Endodermal cell (in vitro differentiated cells): ENCODE data around the gene DDX41. TPM values are rescaled to one million over a fixed set of nuclear protein-coding genes. Genes with fewer than 3 reads are reported as not detected.

ENCODE experiments used
- DNase-seq: peaks from one replicate; pipeline ENCODE4 v3.0.0-alpha.2; 2017
- H3K27ac ChIP-seq: 2 replicates; pipeline ENCODE4 v1.5.1; 2013; ENCODE audit warnings: mild to moderate bottlenecking, low read depth, low read length, moderate library complexity
- H3K27me3 ChIP-seq: 2 replicates; pipeline ENCODE4 v1.6.1; 2013; ENCODE audit warnings: mild to moderate bottlenecking, low read length, moderate library complexity; ENCODE audit not compliant: insufficient read depth, control insufficient read depth, poor library complexity, severe bottlenecking
- H3K36me3 ChIP-seq: 2 replicates; pipeline ENCODE4 v1.7.0; 2013; ENCODE audit warnings: mild to moderate bottlenecking, low read length, moderate library complexity; ENCODE audit not compliant: control insufficient read depth, insufficient read depth
- H3K4me1 ChIP-seq: one replicate; pipeline ENCODE4 v1.7.0; 2013; ENCODE audit warnings: low read length; ENCODE audit not compliant: control insufficient read depth, insufficient read depth
- H3K4me3 ChIP-seq: 2 replicates; pipeline ENCODE4 v1.5.1; 2013; ENCODE audit warnings: mild to moderate bottlenecking, low read length, moderate library complexity
- H3K9ac ChIP-seq: 2 replicates; pipeline ENCODE4 v1.6.1; 2013; ENCODE audit warnings: mild to moderate bottlenecking, low read length, moderate library complexity; ENCODE audit not compliant: poor library complexity, severe bottlenecking; ENCODE audit errors: extremely low read depth
- H3K9me3 ChIP-seq: 2 replicates; pipeline ENCODE4 v1.6.1; 2013; ENCODE audit warnings: mild to moderate bottlenecking, low read length, moderate library complexity; ENCODE audit not compliant: control insufficient read depth
- H3K27ac Mint-ChIP-seq: 2 replicates; pipeline ENCODE4 v1.8.0; 2020; ENCODE audit warnings: mixed read lengths
- H3K27me3 Mint-ChIP-seq: 2 replicates; pipeline ENCODE4 v1.8.0; 2021; ENCODE audit warnings: mild to moderate bottlenecking, mixed read lengths; ENCODE audit not compliant: insufficient read depth
- H3K36me3 Mint-ChIP-seq: 2 replicates; pipeline ENCODE4 v1.8.0; 2020; ENCODE audit warnings: low read depth, mixed read lengths
- H3K4me1 Mint-ChIP-seq: 2 replicates; pipeline ENCODE4 v1.8.0; 2020; ENCODE audit warnings: mixed read lengths
- H3K4me3 Mint-ChIP-seq: 2 replicates; pipeline ENCODE4 v1.8.0; 2020; ENCODE audit warnings: mild to moderate bottlenecking, moderate library complexity, mixed read lengths
- H3K9me3 Mint-ChIP-seq: 2 replicates; pipeline ENCODE4 v1.8.0; 2020; ENCODE audit warnings: mild to moderate bottlenecking, mixed read lengths
- WGBS, 2 experiments: methylation state at CpG; one replicate each; pipeline versions ENCODE4 v1.1.5 to v1.1.7; 2013; ENCODE audit warnings: missing lambda C conversion rate in 2 of 2, mixed read lengths in 1 of 2; ENCODE audit not compliant: insufficient coverage in 1 of 2, insufficient read length in 1 of 2; 5-methylcytosine and 5-hydroxymethylcytosine counted together
- total RNA-seq, 2 donors: library from RNA; stranded (reverse); fragmentation: NEBNext Ultra II Directional in 1 of 2; extraction: Animal tissue kit (Norgen Biotek cat#: 25700) in 1 of 2; gene quantifications; 2 replicates in 1 of 2; 3 replicates in 1 of 2; pipeline ENCODE4 v1.2.1, GENCODE V29; 2021
- TF ChIP-seq, protein P1 (sequence below): fragments of 200-600 bp; sonication (generic); conservative IDR thresholded peaks from 2 replicates; pipeline ENCODE4 v1.5.0; 2021; ENCODE audit warnings: antibody characterized with exemption, mild to moderate bottlenecking

DDX41 gene
- total RNA-seq, 2 donors from 2014 or later, result 115 TPM

- H3K9me3 ChIP-seq, result no peaks in the 10 kb centered on the region
- H3K36me3 Mint-ChIP-seq, result peaks cover 22% of the 10 kb centered on the region
- no peaks in the 10 kb centered on the region for H3K9me3 Mint-ChIP-seq
- H3K27ac Mint-ChIP-seq, result no peak overlapping the region
- no peak overlapping the region for H3K27ac ChIP-seq
- H3K36me3 ChIP-seq, result peaks cover 26% of the 10 kb centered on the region
- no peak overlapping the region for H3K9ac ChIP-seq
- TF ChIP-seq, protein P1, sequence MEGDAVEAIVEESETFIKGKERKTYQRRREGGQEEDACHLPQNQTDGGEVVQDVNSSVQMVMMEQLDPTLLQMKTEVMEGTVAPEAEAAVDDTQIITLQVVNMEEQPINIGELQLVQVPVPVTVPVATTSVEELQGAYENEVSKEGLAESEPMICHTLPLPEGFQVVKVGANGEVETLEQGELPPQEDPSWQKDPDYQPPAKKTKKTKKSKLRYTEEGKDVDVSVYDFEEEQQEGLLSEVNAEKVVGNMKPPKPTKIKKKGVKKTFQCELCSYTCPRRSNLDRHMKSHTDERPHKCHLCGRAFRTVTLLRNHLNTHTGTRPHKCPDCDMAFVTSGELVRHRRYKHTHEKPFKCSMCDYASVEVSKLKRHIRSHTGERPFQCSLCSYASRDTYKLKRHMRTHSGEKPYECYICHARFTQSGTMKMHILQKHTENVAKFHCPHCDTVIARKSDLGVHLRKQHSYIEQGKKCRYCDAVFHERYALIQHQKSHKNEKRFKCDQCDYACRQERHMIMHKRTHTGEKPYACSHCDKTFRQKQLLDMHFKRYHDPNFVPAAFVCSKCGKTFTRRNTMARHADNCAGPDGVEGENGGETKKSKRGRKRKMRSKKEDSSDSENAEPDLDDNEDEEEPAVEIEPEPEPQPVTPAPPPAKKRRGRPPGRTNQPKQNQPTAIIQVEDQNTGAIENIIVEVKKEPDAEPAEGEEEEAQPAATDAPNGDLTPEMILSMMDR, result peak; percentile 57
- WGBS, 2 experiments, result 90 to 96% methylated on average over 8 to 9 of the region's 9 CpGs
- H3K27me3 Mint-ChIP-seq, result no peaks in the 10 kb centered on the region
- no peak overlapping the region for H3K4me3 ChIP-seq
- no peak overlapping the region for H3K4me3 Mint-ChIP-seq
- peaks cover 4% of the 10 kb centered on the region for H3K4me1 ChIP-seq
- no peaks in the 10 kb centered on the region for H3K27me3 ChIP-seq
- H3K4me1 Mint-ChIP-seq, result peaks cover 5% of the 10 kb centered on the region
- DNase-seq, result no peak
Observed at GRCh38 chr5:177507165-177507564, 9.6 kb downstream of the DDX41 start.

- Mint-ChIP-seq H3K4me3 (no peak overlapping the region), H3K9me3 (no peaks in the 10 kb centered on the region), H3K27ac (no peak overlapping the region), H3K4me1 (peaks cover 5% of the 10 kb centered on the region), H3K36me3 (peaks cover 10% of the 10 kb centered on the region), H3K27me3 (peaks cover 6% of the 10 kb centered on the region)
- Histone ChIP-seq H3K27ac (no peak overlapping the region), H3K36me3 (peaks cover 8% of the 10 kb centered on the region), H3K27me3 (no peaks in the 10 kb centered on the region), H3K4me1 (peaks cover 4% of the 10 kb centered on the region), H3K9me3 (no peaks in the 10 kb centered on the region), H3K4me3 (no peak overlapping the region), H3K9ac (no peak overlapping the region)
- TF ChIP-seq, protein P1, result no peak
- DNase-seq, result no peak
- WGBS, 2 experiments, result 93% methylated on average over 4 of the region's 4 CpGs; no CpG with 5 or more reads in 1 of the 2 experiments
Observed at GRCh38 chr5:177505075-177505474, 11.7 kb downstream of the DDX41 start.

DNA sequence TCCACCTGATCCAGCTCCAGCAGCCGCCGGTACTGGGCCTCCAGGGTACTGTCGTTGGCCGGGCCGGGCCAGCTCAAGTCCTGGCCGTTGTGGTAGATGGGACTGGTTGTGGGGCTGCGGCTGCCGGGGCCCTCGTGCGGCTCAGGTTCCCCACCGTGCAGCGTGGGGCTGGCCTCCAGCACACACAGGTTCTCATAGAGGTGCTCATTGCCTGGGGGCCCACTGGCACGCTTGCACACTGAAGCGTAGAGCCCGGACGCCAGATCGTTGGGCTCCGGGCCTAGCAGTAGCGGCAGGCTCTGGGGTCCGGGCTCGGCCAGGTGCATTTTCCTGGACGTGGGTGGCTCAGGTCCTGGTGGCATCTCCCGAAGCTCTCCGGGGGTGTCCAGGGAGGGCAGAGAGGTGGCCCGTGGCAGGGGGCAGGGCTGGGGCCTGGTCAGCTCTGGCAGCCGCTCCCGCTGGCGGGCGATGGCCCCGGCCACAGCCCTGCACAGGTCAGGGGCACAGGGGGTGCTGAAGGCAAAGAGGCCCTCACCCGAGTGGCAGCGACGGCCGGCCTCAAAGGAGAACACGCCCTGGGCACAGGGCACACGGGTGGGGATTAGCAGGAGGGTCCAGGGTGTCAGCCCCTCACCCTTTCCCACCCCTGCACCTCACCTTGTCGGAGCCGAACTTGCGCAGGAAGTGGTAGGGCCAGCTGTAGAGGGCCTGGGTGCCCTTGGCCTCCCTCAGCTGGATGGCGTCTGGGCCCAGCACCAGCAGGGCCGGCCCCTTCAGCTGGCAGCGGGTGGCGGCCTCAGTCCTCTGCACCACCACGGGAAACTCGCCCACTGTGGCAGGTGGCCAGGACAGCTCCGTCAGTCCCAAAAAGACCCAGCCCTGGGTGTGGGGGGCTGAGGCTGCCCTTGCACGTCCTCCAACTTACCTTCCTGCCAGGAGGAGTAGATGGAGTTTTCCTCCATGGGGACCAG lies 12.4 kb downstream of the DDX41 start:
- H3K4me1 Mint-ChIP-seq, result peaks cover 2% of the 10 kb centered on the region
- WGBS, 2 experiments, result 93 to 97% methylated on average over 24 to 47 of the region's 47 CpGs
- no peak overlapping the region for H3K4me3 ChIP-seq
- H3K4me3 Mint-ChIP-seq, result no peak overlapping the region
- H3K27me3 ChIP-seq, result peaks cover 1% of the 10 kb centered on the region
- H3K9me3 Mint-ChIP-seq, result no peaks in the 10 kb centered on the region
- peaks cover 5% of the 10 kb centered on the region for H3K36me3 ChIP-seq
- H3K36me3 Mint-ChIP-seq, result peaks cover 10% of the 10 kb centered on the region
- H3K27ac Mint-ChIP-seq, result no peak overlapping the region
- no peaks in the 10 kb centered on the region for H3K9me3 ChIP-seq
- no peak overlapping the region for H3K9ac ChIP-seq
- no peak overlapping the region for H3K27ac ChIP-seq
- no peak for DNase-seq
- H3K4me1 ChIP-seq, result peaks cover 1% of the 10 kb centered on the region
- TF ChIP-seq, protein P1, result no peak
- H3K27me3 Mint-ChIP-seq, result peaks cover 13% of the 10 kb centered on the region
